HCT116 (cell line): ENCODE measurements around the gene SLC30A4. TPM values are rescaled to one million over a fixed set of nuclear protein-coding genes. Genes with fewer than 3 reads are reported as not detected.

Experiments
- ATAC-seq: fragments of 200-7000 bp; cut with Tn5 transposase; 2 replicates; pipeline ENCODE4 v1.9.1; 2020; ENCODE audit warnings: mild to moderate bottlenecking, moderate library complexity
- BruUV-seq: library from RNA; stranded (reverse); fragments of 400-500 nt; replicated peaks from 2 replicates; lab custom pipeline; 2021; lab: Mats Ljungman, UMichigan
- CTCF ChIA-PET: fragments of 300-600 bp; sonication (Branson Sonifier 250); formaldehyde crosslinking; loops from one replicate; lab custom pipeline; 2021; ENCODE audit warnings: antibody characterized with exemption; lab: Charles Lee
- POLR2A ChIA-PET: fragments of 300-600, 350-600 bp; sonication (Branson Sonifier 250); formaldehyde crosslinking; loops from one replicate; lab custom pipeline; 2021; ENCODE audit warnings: antibody characterized with exemption; lab: Charles Lee
- RAD21 ChIA-PET, 2 experiments: fragments of 300-600 bp; sonication (Branson Sonifier 250); formaldehyde crosslinking; loops; one replicate each; lab custom pipeline; 2023; ENCODE audit warnings: low total read pairs in 2 of 2; ENCODE audit not compliant: uncharacterized antibody in 2 of 2, unreplicated experiment in 2 of 2, low non-redundant PET in 1 of 2; lab: Charles Lee
- DNase-seq: peaks from one replicate; pipeline ENCODE4 v3.0.0-alpha.2; 2010; ENCODE audit warnings: low read depth, low spot score
- H2AFZ ChIP-seq: fragments of 200-600 bp; shearing (Covaris generic), sonication (generic); 2 replicates; pipeline ENCODE4 v1.6.1; 2017; ENCODE audit warnings: low read depth, mixed run types, mixed read lengths, antibody characterized with exemption, low read length; ENCODE audit not compliant: poor library complexity, severe bottlenecking
- H3K27ac ChIP-seq: 2 replicates; pipeline ENCODE4 v1.5.1; 2012; ENCODE audit warnings: low read depth, low read length
- H3K27me3 ChIP-seq: fragments of 200-600 bp; sonication (generic); 2 replicates; pipeline ENCODE4 v1.6.1; 2016; ENCODE audit warnings: mixed run types, low read length, mixed read lengths; ENCODE audit not compliant: insufficient read depth
- H3K36me3 ChIP-seq, 2 experiments: fragments of 200-500 bp in 1 of 2; fragments of 200-600 bp in 1 of 2; sonication (Bioruptor generic) in 1 of 2; sonication (generic) in 1 of 2; 2 replicates each; pipeline versions ENCODE4 v1.5.1 to v1.6.1; 2014 to 2016; ENCODE audit warnings: low read length in 2 of 2, inconsistent platforms in 1 of 2, mixed read lengths in 1 of 2, mixed run types in 1 of 2; ENCODE audit not compliant: insufficient read depth in 2 of 2, control insufficient read depth in 1 of 2
- H3K4me1 ChIP-seq, 2 experiments: fragments of 200-600 bp in 1 of 2; sonication (generic) in 1 of 2; 2 replicates each; pipeline versions ENCODE4 v1.5.1 to v1.6.1; 2012 to 2017; ENCODE audit warnings: low read length in 2 of 2, inconsistent platforms in 1 of 2, mild to moderate bottlenecking in 1 of 2, mixed read lengths in 1 of 2, mixed run types in 1 of 2, moderate library complexity in 1 of 2; ENCODE audit not compliant: insufficient read depth in 2 of 2, control insufficient read depth in 1 of 2
- H3K4me2 ChIP-seq: fragments of 200-600 bp; sonication (generic); 2 replicates; pipeline ENCODE4 v1.6.1; 2017; ENCODE audit warnings: mixed run types, low read length, mixed read lengths
- H3K4me3 ChIP-seq, 2 experiments: fragments of 200-600 bp in 1 of 2; sonication (generic) in 1 of 2; replicated peaks in 1 of 2; 2 replicates each; pipeline ENCODE4 v1.5.1; 2011 to 2016; ENCODE audit warnings: low read length in 2 of 2, control low read depth in 1 of 2, low read depth in 1 of 2, mild to moderate bottlenecking in 1 of 2, mixed read lengths in 1 of 2, mixed run types in 1 of 2
- H3K79me2 ChIP-seq: fragments of 200-600 bp; sonication (generic); 2 replicates; pipeline ENCODE4 v1.6.1; 2017; ENCODE audit warnings: mild to moderate bottlenecking, mixed run types, low read length, moderate library complexity, mixed read lengths; ENCODE audit not compliant: insufficient read depth
- H3K9ac ChIP-seq: fragments of 200-600 bp; sonication (generic); 2 replicates; pipeline ENCODE4 v1.6.1; 2016; ENCODE audit warnings: low read length, mixed read lengths
- H3K9me2 ChIP-seq: fragments of 200-600 bp; sonication (generic), shearing (Covaris generic); 2 replicates; pipeline ENCODE4 v1.6.1; 2017; ENCODE audit warnings: mixed run types, mild to moderate bottlenecking, moderate library complexity; ENCODE audit not compliant: insufficient read depth
- H3K9me3 ChIP-seq, 2 experiments: fragments of 200-500 bp in 1 of 2; fragments of 200-600 bp in 1 of 2; sonication (Bioruptor generic) in 1 of 2; sonication (generic) in 1 of 2; 2 replicates each; pipeline ENCODE4 v1.6.1; 2014 to 2017; ENCODE audit warnings: low read length in 2 of 2, mixed read lengths in 2 of 2, inconsistent platforms in 1 of 2, low read depth in 1 of 2, mild to moderate bottlenecking in 1 of 2, mixed run types in 1 of 2, moderate library complexity in 1 of 2; ENCODE audit not compliant: control insufficient read depth in 1 of 2, insufficient read depth in 1 of 2
- H4K20me1 ChIP-seq: fragments of 200-600 bp; sonication (generic), shearing (Covaris generic); 2 replicates; pipeline ENCODE4 v1.6.1; 2017; ENCODE audit warnings: mixed run types, mild to moderate bottlenecking, moderate library complexity; ENCODE audit not compliant: insufficient read depth
- CBX3 ChIP-seq: IDR thresholded peaks from 2 replicates; pipeline ENCODE4 v1.6.1; 2012; ENCODE audit warnings: low read depth
- EGR1 ChIP-seq: IDR thresholded peaks from 2 replicates; pipeline ENCODE4 v1.6.1; 2012; ENCODE audit warnings: low read depth
- EZH2phosphoT487 ChIP-seq: fragments of 200-600 bp; IDR thresholded peaks from 2 replicates; pipeline ENCODE4 v1.6.1; 2018; ENCODE audit warnings: antibody characterized with exemption, borderline replicate concordance
- POLR2A ChIP-seq: IDR thresholded peaks from 2 replicates; pipeline ENCODE4 v1.7.0; 2011; ENCODE audit warnings: borderline replicate concordance; ENCODE audit not compliant: insufficient read depth, insufficient read length; ENCODE audit errors: extremely low read depth
- POLR2AphosphoS5 ChIP-seq: IDR thresholded peaks from 2 replicates; pipeline ENCODE4 v1.6.1; 2011; ENCODE audit warnings: mild to moderate bottlenecking, low read depth, low read length, moderate library complexity
- SRF ChIP-seq: IDR thresholded peaks from 2 replicates; pipeline ENCODE4 v1.6.1; 2012; ENCODE audit warnings: low read depth
- ZNF274 ChIP-seq: fragments of 200-500 bp; sonication (Bioruptor generic); IDR thresholded peaks from 2 replicates; pipeline ENCODE4 v1.6.1; 2014; ENCODE audit warnings: mild to moderate bottlenecking, low read depth, low read length, inconsistent platforms
- intact Hi-C: fragments of 100-400 bp; cut with micrococcal nuclease; formaldehyde crosslinking; loops from 2 replicates; pipeline ENCODE4 v1.10.0; 2022
- total RNA-seq: library from RNA; stranded (reverse); gene quantifications from one replicate; pipeline ENCODE4 v1.2.1, GENCODE V29; 2021; ENCODE audit not compliant: unreplicated experiment
- TF ChIP-seq, protein P1 (sequence below), 3 experiments: fragments of 200-600 bp in 1 of 3; sonication (generic) in 1 of 3; IDR thresholded peaks in 2 of 3; conservative IDR thresholded peaks in 1 of 3; 2 replicates each; pipeline ENCODE4 v1.5.1; 2012 to 2017; ENCODE audit warnings: low read depth in 2 of 3, low read length in 2 of 3, antibody characterized with exemption in 1 of 3, borderline replicate concordance in 1 of 3, control low read depth in 1 of 3, mild to moderate bottlenecking in 1 of 3, mixed read lengths in 1 of 3, mixed run types in 1 of 3, moderate library complexity in 1 of 3; ENCODE audit not compliant: insufficient read depth in 1 of 3
- TF ChIP-seq, protein P2 (sequence below): IDR thresholded peaks from 2 replicates; pipeline ENCODE4 v1.6.1; 2011; ENCODE audit warnings: mild to moderate bottlenecking, low read length, moderate library complexity; ENCODE audit not compliant: insufficient replicate concordance; ENCODE audit errors: extremely low read depth
- TF ChIP-seq, protein P3 (sequence below): IDR thresholded peaks from 2 replicates; pipeline ENCODE4 v1.6.1; 2012; ENCODE audit warnings: low read depth

Gene SLC30A4
- total RNA-seq, 1 experiment from 2014 or later, result 2.7 TPM

DNA sequence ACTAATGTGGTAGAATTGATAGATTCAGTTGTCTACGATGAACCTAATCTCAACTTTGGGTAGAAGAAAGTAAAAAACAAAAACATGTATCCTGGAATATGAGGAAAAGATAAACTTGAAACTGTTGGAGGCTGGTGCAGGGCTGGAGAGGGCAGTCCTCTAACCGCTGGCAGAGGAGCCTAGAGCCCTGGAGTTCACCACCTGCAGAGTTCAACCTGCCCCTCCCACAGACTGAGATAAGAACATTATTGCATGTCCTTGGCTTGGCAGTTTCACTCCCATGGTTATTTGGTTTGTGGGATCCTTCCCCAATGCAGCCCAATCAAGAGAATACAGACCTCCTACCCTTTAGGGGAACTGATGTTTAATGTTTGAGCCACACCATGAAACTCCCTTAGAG is 91.0 kb downstream of the SLC30A4 start:
- Histone ChIP-seq H3K79me2 (no peaks in the 10 kb centered on the region), H3K4me3 (no peak overlapping the region), H4K20me1 (no peaks in the 10 kb centered on the region), H3K27ac (no peak overlapping the region), H3K9me2 (no peaks in the 10 kb centered on the region), H3K9me3 (no peaks in the 10 kb centered on the region), H3K9ac (no peak overlapping the region), H3K4me1 (peaks cover 5 to 23% of the 10 kb centered on the region in 2 experiments; a peak in 3 of 4 replicates), H2AFZ (no peak overlapping the region), H3K27me3 (no peaks in the 10 kb centered on the region), H3K36me3 (no peaks in the 10 kb centered on the region), H3K4me2 (no peak overlapping the region)
- BruUV-seq, result no TSS peak
- DNase-seq, result no peak
- TF ChIP-seq SRF (no peak), POLR2AphosphoS5 (no peak), POLR2A (no peak), EZH2phosphoT487 (no peak), EGR1 (no peak), ZNF274 (no peak), CBX3 (no peak)
- TF ChIP-seq, protein P1, sequence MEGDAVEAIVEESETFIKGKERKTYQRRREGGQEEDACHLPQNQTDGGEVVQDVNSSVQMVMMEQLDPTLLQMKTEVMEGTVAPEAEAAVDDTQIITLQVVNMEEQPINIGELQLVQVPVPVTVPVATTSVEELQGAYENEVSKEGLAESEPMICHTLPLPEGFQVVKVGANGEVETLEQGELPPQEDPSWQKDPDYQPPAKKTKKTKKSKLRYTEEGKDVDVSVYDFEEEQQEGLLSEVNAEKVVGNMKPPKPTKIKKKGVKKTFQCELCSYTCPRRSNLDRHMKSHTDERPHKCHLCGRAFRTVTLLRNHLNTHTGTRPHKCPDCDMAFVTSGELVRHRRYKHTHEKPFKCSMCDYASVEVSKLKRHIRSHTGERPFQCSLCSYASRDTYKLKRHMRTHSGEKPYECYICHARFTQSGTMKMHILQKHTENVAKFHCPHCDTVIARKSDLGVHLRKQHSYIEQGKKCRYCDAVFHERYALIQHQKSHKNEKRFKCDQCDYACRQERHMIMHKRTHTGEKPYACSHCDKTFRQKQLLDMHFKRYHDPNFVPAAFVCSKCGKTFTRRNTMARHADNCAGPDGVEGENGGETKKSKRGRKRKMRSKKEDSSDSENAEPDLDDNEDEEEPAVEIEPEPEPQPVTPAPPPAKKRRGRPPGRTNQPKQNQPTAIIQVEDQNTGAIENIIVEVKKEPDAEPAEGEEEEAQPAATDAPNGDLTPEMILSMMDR (IDR thresholded peaks at IDR 0.05 in 2 of 3, conservative IDR thresholded peaks at IDR 0.05 in 1 of 3; ENCODE audit: borderline replicate concordance in 1 of 3, insufficient read depth in 1 of 3, low read depth in 2 of 3, low read length in 2 of 3), result no peak
- TF ChIP-seq, protein P2, sequence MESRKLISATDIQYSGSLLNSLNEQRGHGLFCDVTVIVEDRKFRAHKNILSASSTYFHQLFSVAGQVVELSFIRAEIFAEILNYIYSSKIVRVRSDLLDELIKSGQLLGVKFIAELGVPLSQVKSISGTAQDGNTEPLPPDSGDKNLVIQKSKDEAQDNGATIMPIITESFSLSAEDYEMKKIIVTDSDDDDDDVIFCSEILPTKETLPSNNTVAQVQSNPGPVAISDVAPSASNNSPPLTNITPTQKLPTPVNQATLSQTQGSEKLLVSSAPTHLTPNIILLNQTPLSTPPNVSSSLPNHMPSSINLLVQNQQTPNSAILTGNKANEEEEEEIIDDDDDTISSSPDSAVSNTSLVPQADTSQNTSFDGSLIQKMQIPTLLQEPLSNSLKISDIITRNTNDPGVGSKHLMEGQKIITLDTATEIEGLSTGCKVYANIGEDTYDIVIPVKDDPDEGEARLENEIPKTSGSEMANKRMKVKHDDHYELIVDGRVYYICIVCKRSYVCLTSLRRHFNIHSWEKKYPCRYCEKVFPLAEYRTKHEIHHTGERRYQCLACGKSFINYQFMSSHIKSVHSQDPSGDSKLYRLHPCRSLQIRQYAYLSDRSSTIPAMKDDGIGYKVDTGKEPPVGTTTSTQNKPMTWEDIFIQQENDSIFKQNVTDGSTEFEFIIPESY, result no peak
- TF ChIP-seq, protein P3, sequence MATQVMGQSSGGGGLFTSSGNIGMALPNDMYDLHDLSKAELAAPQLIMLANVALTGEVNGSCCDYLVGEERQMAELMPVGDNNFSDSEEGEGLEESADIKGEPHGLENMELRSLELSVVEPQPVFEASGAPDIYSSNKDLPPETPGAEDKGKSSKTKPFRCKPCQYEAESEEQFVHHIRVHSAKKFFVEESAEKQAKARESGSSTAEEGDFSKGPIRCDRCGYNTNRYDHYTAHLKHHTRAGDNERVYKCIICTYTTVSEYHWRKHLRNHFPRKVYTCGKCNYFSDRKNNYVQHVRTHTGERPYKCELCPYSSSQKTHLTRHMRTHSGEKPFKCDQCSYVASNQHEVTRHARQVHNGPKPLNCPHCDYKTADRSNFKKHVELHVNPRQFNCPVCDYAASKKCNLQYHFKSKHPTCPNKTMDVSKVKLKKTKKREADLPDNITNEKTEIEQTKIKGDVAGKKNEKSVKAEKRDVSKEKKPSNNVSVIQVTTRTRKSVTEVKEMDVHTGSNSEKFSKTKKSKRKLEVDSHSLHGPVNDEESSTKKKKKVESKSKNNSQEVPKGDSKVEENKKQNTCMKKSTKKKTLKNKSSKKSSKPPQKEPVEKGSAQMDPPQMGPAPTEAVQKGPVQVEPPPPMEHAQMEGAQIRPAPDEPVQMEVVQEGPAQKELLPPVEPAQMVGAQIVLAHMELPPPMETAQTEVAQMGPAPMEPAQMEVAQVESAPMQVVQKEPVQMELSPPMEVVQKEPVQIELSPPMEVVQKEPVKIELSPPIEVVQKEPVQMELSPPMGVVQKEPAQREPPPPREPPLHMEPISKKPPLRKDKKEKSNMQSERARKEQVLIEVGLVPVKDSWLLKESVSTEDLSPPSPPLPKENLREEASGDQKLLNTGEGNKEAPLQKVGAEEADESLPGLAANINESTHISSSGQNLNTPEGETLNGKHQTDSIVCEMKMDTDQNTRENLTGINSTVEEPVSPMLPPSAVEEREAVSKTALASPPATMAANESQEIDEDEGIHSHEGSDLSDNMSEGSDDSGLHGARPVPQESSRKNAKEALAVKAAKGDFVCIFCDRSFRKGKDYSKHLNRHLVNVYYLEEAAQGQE, result no peak
- POLR2A ChIA-PET, result no interaction called here
- CTCF ChIA-PET, result interaction anchor here (1.0 to 3.2 kb wide), 6 partner anchors 12 to 266 kb away, joined by 3 to 57 read pairs (median 4); no protein-coding TSS in a partner anchor
- RAD21 ChIA-PET, result interaction anchor here in 1 of 2 experiments (1.0 kb wide), 1 partner anchor 26 kb away, joined by 3 read pairs; no protein-coding TSS in a partner anchor
- intact Hi-C loops, result no loop called here
- no peak for ATAC-seq
